Endometrium (tissue), 2 donors: ENCODE measurements around the gene KCNC3.

Experiments
- FAIRE-seq: peaks from 2 replicates; lab custom pipeline; 2012; peaks lifted over from hg19 to GRCh38; lab: Jason Lieb, UNC
- donor health status: control.
- donor health status: control.

KCNC3 gene

DNA sequence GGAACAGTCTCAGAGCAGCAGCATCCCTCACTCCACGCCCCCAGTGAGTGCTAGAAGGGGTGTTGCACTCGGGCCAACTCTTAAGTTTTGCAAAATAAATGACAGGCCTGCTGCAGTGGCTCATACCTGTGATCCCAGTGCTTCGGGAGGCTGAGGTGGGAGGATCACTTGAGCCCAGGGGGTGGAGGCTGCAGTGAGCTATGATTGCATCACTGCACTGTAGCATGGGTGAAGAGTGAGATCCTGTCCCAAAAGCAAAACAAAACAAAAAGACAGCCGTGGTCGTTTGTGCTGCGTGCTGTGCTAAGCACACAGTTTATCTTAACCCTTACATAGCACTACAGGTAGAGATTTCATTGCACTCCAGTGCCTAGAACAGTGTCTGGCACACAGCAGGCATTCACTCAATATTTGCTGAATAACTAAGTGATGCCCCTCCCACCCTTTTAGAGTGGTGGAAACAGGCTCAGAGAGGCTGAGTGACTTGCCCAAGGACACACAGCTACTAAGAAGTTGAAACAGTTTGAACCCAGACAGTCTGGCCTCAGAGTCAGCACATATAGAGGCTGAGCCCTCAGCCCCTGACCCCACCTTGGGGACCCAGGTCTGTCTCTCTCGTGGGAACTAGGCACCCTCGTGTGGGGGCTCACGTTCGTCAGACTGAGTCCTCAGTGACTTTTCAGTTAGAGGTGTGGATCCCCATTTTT lies 18.3 kb downstream of the KCNC3 start:
- FAIRE-seq, result no peak

DNA sequence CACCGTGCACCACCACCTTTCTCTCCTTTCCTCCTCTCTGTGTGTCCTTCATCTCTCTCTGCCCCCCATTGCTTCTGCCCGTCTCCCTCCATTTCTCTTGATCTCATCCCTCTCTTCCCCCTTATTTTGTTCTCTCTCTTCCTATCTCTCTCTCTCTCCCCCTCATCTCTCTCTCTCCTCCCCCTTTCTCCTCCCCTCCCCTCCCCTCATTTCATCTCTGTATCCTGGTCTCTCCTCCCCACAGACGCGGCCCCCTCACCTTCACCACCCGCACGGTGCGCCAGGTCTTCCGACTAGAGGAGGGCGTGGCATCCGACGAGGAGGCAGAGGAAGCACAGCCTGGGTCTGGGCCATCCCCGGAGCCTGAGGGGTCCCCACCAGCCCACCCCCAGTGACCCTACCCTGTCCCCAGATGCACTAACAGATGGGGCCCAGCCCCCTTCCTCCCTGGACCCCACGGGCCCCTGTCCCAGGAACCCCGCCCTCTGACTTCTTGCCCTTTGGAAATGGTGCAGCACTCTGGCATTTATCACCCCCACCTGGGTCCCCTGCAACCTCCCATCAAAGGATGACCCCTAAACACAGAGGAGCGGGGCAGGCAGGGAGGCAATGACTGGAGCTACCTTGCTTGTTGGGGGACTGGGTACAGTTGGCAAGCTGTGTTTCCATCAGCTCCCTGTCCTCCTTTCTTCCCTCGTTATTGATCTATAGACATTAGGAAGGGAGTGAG lies 19.6 kb downstream of the KCNC3 start:
- FAIRE-seq, result no peak

DNA sequence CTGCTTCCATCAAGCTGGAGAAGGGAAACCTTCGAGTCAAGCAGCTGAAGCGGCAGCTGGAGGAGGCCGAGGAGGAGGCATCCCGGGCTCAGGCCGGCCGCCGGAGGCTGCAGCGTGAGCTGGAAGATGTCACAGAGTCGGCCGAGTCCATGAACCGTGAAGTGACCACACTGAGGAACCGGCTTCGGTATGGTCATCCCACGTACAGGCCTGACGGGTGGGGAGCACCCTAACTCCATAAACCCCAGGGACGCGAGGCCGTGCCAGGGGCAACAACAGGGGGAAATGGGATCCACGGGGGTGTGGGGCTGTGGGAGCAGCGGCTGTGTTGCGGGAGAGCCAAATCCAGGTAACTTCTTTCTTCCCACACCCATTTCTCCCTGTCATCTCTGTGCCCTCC lies 20.2 kb downstream of the KCNC3 start:
- FAIRE-seq, result no peak

DNA sequence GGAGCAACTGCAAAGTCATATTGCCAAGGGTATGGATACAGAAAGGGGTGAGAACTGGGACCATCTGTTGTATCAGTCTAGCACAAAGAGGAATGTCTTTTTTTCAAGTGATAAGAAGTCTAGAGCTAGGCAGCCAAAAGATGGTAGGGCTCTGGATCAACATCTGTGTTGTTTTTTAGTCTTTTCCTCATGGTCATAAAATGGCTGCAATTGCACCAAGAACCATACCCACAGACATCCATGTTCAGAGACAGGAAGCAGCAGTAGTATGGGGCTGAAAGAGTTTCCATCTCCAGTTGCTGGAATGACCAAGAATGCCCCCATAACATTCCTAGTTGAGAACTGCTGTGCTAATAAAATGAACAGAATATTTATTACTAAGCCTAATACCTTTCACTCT lies 25.6 kb downstream of the KCNC3 start:
- no peak for FAIRE-seq

DNA sequence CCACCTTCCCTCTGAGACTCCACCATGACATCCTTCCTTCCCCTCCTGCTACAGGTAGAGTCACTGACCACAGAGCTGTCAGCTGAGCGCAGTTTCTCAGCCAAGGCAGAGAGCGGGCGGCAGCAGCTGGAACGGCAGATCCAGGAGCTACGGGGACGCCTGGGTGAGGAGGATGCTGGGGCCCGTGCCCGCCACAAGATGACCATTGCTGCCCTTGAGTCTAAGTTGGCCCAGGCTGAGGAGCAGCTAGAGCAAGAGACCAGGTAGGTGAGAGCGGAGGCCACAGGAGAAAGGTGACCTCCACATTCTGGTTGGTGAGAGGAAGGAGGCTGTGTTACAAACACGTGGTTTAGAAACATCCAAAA lies 27.6 kb downstream of the KCNC3 start:
- FAIRE-seq, result no peak

DNA sequence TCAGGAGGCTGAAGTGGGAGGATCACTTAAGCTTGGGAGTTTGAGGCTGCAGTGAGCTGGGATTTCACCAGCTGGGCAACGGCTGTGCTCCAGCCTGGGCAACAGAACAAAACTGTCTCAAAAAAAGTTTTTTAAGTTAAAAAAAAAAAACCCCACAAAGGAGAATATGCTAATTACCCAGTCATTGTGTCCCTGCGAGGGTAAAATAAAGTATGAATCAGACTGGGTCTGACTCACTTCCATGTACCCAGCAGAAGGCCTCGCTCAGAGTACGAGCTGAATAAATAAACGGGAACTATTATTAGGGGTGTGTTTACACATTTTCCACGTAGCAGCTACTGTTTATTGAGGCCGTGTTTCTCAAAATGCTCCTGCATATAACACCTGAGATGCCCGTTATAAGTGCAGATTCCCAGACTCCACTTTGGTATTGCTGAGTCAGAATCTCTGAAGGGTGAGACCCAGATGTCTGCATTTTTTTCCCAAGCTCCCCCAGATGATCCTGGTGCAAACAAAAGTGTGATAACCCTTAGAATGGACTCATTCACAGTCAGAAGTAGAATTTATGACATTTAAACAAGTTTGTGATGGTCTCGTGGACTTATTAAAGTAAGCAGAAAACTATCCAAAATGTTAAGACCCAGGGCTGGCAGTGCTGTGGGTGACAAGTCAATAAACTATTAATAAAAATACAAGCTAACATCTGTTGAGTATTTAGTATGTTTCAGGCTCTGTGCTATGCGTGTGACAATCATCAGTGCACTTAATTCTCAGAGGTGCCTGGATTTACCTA lies 28.2 kb downstream of the KCNC3 start:
- no peak for FAIRE-seq

DNA sequence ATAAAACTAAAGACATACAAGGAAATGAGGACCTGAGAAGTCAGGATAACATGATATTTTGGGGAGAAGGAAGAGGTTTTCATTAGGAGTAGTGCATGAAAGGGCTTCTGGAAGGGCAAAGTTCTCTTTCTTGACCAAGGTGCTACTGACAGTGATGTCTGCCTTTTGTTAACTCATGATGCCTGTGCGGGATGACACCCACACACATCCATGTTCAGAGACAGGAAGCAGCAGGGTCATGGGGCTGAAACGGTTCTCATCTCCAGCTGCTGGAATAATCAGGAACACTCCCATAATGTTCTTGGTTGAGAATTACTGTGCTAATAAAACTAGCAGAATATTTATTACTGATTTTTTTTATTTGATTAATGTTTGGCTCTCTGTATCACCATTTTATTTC lies 29.1 kb downstream of the KCNC3 start:
- FAIRE-seq, result no peak

DNA sequence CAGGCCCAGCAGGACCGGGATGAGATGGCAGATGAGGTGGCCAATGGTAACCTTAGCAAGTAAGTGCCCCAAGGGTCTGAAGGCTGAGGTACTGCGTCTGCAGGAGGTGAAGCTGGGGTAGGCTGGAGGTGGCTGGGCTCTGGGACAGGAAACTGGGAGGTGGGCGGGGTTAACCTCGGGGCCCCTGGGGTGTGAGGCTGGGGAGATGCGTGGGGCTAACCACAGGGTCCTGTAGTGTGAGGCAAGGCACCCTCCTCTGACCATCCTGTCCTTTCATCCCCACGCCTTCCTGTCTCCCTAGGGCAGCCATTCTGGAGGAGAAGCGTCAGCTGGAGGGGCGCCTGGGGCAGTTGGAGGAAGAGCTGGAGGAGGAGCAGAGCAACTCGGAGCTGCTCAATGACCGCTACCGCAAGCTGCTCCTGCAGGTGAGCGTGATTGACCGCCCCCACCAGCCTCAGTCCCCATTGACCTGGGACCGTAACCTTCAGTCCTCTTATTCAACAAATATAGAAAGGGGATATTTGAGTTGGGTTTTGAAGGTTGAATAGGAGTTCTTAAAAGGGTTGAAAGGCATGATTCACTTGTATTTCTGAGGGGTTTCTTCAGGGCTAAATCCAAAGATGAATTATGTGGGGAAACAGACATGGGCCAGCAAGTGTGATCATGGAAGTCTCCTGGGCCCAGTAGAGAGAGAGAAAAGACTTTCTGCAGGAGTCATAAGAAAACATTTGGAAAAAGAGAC lies 35.7 kb downstream of the KCNC3 start:
- FAIRE-seq, result no peak

DNA sequence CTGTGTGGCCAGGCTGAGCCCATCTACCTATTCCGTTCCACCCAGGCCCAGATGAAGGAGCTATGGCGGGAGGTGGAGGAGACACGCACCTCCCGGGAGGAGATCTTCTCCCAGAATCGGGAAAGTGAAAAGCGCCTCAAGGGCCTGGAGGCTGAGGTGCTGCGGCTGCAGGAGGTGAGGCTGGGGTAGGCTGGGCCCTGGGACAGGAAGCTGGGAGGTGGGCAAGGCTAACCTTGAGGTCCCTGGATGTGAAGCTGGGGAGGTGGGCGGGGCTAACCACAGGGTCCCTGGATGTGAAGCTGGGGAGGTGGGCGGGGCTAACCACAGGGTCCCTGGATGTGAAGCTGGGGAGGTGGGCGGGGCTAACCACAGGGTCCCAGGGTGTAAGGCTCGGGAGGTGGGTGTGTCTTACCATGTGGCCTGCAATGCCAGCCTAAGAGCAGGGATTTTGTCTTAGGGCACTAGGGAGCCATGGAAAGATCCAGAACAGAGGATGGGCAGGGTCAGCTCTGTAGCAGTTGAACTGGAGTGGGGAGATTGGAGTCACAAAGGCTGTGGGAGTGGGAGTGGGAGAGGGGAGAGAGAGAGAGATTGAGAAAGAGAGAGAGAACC lies 36.9 kb downstream of the KCNC3 start:
- FAIRE-seq, result no peak

DNA sequence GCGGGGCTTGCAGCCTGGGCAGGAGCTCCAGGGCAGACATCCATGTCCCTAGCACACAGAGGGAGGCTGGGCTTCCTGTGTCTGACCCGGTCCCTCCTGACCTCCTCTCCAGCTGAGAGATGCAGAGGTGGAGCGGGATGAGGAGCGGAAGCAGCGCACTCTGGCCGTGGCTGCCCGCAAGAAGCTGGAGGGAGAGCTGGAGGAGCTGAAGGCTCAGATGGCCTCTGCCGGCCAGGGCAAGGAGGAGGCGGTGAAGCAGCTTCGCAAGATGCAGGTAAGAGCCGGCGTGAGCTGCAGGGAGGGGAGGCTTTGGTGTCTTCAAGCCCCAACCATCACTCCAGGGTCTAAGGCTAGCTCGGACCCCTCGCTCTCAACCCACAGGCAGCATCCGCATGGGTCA lies 38.4 kb downstream of the KCNC3 start:
- FAIRE-seq, result no peak

DNA sequence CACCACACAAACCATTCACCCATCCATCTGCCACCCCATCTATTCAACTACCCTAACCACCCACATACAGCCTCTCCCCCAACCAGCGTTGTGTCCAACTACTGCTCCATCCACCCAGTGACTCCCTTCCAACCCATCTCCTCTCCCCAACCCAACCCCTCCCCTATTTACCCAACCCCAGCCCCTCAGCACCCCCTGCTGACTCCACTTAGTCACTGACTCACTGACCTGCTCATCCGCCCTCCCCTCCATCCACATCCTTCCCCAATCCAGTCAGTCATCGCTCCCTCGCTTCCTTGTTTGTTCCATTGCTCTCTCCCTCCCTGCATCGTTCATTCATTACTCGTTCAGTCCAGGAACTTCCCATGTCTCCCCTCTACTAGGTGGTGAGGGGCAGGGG lies 39.2 kb downstream of the KCNC3 start:
- FAIRE-seq, result no peak

DNA sequence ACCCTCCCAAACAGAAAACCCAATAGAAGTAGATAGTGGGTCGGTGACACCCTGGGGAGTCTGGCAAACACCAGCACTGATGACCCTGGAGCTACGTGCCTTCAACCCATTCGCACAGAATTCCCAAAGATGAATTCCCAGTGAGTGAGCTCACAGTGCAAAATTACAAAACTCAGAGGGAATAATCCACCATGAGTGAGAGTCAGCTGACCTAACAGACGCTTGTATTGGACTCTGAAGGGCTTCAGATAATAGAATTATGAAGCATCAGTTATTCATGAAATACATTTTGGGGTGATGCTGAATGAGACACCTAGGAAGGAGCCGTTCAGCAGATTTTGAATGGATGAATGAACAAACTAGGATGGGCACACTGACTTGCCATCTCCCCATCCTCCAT lies 40.2 kb downstream of the KCNC3 start:
- FAIRE-seq, result no peak

DNA sequence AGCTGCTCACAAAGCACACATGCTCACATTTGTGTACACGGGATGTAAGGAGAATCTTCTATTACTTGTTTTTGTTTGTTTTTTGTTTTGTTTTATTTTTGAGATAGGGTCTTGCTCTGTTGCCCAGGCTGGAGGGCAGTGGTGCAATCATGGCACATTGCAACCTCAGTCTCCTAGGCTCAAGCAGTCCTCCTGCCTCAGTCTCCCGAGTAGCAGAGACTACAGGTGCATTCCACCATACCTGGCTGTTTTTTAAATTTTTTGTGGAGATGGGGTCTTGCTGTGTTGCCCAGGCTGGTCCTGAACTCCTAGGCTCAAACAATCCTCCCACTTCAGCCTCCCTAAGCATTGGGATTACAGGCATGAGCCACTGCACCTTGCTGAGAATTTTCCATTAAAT lies 41.8 kb downstream of the KCNC3 start:
- no peak for FAIRE-seq

DNA sequence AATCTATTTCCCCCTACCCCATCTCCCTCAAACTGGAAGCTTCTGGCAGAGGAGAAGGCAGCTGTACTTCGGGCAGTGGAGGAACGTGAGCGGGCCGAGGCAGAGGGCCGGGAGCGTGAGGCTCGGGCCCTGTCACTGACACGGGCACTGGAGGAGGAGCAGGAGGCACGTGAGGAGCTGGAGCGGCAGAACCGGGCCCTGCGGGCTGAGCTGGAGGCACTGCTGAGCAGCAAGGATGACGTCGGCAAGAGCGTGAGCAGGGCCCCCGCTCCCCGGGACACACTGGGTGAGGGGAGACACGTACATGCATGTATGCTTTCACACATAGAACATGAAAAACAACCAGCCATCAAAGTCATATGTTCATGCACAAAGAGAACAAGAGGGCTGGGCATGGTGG lies 42.7 kb downstream of the KCNC3 start:
- FAIRE-seq, result no peak

DNA sequence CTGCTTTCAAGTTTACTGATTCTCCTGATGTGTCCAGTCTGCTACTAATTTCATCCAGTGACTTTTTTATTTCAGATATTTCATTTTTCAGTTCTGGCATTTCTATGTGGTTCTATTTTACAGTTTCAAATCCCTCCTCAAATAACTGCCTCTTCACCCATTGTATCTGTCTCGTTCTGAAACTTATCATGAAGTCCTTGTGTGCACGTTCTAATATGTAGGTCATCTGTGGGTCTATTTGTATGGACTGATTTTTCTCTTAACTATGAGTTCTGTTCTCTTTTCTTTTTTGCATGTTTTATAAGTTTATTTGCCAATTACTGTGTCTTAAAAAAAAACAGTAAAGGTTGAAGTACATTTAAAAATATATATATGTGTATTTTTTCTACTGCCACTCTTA lies 43.3 kb downstream of the KCNC3 start:
- no peak for FAIRE-seq

DNA sequence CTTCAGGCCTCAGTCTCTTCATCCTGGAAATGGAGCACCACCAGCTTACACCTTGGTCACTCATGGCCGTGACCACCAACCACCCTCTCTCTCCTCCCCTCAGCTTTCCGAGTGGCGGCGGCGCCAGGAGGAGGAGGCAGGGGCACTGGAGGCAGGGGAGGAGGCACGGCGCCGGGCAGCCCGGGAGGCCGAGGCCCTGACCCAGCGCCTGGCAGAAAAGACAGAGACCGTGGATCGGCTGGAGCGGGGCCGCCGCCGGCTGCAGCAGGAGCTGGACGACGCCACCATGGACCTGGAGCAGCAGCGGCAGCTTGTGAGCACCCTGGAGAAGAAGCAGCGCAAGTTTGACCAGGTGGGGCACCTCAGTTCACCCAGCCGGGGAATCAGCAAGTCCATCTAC lies 47.7 kb downstream of the KCNC3 start:
- no peak for FAIRE-seq

DNA sequence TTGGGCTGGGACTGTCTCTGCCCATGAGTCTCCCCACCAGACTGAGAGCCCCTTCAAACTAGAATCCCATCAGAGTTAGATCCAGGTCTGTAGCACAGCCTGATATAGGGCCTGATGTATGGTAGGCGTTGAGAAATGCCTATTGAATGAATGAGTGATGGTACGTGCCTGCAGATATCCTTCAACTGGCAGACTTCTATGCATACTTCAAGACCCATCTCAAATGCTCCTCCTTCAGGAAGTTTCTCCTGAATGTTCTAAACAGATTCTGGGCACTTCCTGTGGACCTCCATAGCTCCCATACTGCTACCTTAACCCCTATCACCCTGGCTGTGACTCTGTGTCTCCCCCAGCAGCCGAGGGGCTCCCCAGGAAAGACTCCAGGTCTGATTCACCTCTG lies 48.2 kb downstream of the KCNC3 start:
- no peak for FAIRE-seq

DNA sequence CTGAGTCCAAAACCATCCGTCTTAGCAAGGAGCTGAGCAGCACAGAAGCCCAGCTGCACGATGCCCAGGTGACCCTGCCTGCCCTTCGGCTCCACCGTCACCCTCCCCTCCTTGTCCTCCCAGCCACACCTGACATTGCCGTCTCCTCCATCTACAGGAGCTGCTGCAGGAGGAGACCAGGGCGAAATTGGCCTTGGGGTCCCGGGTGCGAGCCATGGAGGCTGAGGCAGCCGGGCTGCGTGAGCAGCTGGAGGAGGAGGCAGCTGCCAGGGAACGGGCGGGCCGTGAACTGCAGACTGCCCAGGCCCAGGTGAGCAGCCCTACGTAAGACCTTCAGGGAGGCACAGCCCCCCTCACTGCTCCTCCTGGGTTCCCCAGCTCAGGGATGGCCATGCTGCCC lies 49.1 kb downstream of the KCNC3 start:
- no peak for FAIRE-seq

DNA sequence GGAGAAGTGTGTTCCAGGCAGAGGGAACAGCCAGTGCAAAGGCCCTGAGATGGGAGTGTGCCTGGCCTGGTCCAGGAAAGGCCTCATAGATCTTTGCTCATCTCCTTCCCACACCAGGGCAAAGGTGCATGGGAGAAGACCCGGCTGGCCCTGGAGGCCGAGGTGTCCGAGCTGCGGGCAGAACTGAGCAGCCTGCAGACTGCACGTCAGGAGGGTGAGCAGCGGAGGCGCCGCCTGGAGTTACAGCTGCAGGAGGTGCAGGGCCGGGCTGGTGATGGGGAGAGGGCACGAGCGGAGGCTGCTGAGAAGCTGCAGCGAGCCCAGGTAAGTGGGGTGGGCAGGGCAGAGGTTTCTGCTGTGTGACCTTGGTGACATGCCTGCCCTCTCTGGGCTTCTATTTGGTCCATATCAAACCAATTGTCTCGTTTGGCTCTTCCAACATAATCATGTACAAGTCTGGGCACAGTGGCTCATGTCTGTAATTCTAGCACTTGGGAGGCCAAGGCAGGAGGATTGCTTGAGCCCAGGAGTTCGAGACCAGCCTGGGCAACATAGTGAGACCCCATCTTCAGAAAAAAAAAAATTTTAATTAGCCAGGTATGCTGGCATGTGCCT lies 51.1 kb downstream of the KCNC3 start:
- FAIRE-seq, result no peak

DNA sequence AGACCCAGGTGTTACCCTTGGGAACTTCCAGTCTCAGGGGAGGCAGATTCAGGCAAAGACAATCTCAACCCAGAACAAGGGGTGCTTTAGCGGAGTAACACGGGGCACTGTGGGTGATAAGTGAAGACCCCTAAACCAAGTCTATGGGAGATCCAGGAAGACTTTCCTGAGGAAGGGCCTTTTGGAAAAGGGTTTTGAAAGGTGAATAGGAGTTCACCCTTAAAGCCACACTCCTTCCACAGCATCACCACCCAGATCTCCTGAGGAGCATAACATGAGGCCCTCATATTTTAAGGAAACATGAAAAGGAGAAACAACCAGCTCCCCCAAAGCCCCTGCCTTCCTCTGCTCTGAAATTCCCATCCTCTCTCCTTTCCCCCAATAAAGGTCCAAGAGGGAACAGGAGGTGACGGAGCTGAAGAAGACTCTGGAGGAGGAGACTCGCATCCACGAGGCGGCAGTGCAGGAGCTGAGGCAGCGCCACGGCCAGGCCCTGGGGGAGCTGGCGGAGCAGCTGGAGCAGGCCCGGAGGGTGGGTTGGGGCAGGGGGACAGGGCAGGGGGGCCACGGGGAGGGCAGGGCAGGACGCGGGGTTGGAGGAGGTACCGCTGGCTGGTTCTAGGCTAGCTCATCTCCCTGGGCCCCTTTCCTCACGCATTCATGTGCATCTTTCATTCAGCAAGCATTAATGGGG lies 52.7 kb downstream of the KCNC3 start:
- no peak for FAIRE-seq
